CD4-positive, alpha-beta T cell treated with Interleukin-12 subunit alpha and Interleukin-12 subunit beta, for 1 hour (primary cell): ENCODE measurements around the gene SLC24A3.

Experiments used
- DNase-seq: peaks from one replicate; pipeline ENCODE4 v3.0.0-alpha.2; 2020

The SLC24A3 gene

DNA sequence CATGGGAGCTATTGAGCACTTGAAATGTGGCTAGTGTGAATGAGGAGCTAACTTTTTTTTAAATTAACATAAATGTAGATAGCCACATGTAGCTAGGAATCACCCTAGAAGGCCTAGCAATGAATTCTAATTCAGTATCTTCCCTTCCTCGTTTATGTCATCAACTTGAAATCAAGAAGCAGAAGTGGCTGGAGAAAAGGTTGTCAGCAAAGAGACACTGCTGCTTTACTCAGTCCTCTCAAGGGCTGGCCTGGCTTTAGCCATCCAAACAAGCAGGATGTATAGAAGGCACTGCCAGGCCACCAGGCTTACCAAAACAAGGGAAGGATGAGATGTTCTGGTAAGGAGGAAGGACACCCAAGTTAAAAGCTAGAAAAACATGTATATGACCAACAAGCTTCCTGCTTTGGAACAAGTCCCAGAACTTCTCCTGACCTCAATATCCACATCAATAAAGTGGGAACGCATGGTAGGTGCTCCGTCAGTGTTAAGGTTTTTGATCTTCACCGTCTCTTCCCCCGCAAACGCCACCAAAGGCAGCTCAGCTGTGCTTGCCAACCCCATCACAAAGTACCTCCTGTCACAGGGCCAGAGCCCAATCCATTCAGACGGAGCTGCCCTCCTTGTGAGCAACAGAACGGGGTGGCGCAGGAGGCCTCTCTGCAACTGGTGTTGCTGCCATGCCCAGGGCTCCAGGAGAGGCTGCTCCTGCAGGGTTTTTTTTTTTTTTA lies 309.8 kb downstream of the SLC24A3 start:
- DNase-seq: no peak

DNA sequence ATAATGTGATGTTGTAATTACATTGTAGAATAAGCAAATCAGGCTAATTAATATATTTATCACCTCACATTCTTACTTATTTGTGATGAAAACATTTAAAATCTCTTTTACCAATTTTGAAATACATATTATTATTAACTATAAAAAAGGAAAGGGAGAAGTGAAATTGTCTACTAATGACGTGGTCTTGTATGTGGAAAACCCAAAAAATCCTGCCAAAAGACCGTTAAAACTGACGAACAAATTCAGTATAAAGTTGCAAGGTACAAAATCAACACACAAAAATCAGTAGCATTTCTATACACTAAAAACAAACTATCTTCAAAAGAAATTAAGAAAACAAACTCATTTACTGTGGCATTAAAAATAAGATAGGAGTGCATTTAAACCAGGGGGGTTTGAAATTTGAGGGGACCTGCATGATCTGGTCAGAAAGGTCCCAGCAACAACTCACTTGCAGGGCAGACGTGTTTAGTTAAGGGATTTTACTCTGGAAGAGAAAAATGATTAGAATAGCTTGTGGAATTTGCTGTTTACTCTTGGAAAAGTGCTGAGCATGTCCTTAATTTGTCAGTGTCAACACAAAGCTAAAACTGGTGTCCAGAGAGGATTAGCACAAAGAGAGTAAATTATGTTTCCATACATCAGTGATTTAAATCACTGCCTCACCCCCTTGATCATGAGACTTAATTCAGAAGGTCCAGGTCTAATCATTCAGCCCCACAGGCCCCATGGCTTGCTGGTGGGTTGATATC lies 310.6 kb downstream of the SLC24A3 start:
- DNase-seq: no peak

DNA sequence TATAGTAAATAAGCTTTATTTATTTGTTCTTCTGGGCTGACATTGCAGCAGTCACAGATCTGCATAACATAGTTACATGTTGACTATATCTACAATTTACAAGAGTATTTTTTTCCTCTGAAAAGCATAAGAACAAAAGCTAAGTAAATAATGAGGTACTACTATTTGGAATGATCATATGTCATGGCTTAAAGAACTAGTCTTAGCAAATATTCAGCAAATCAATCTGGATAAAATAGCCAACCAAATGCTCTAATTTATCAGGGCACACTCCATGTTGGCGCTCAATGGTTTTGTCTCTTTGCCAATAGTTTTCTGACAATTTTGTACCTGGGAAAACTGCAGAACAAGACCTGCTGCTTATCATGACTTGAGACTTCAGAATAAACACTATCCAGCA lies 312.2 kb downstream of the SLC24A3 start:
- DNase-seq: no peak

GRCh38 chr20:19527509-19527908 lies 315.1 kb downstream of the SLC24A3 start:
- no peak for DNase-seq

DNA sequence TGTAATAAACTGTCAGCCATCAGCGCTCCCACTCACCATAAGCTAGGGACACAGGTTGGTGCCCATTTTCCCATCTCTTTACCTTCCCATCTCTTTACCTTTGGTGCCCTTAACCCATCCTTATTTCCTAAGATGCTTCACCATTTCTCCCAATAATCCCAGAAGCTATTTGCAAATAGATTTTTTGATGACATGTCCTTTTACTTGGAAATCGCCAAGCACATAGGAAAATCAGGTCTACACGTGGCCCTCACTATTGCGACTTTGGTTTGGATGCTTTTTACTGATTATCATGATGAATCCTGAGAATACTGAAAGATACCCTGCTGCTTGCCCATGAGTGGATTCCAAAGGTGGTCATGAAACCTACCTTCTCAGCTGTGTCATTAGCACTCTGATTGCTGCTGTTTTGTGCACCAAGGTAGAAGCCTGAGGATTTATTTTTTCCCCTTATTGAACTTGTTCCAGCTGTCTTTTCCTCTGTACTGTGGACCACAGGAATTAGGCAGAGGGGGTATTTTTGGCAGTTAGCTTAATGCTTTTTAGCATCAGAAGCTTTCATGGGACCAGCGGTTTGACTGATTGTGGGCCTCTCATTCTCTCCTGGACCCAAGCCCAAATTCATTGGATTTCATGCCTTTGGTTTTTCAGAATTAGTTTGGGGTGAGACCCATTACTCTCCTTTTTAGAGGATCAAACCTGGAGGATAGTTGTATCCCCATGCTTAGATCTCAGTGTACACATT lies 316.0 kb downstream of the SLC24A3 start:
- DNase-seq: no peak

GRCh38 chr20:19530006-19530405 lies 317.6 kb downstream of the SLC24A3 start:
- no peak for DNase-seq

- DNase-seq: no peak
Observed at GRCh38 chr20:19531446-19531845, 319.0 kb downstream of the SLC24A3 start.

GRCh38 chr20:19538556-19538955 lies 326.1 kb downstream of the SLC24A3 start:
- no peak for DNase-seq

- no peak for DNase-seq
Observed at GRCh38 chr20:19539191-19539590, 326.7 kb downstream of the SLC24A3 start.

DNA sequence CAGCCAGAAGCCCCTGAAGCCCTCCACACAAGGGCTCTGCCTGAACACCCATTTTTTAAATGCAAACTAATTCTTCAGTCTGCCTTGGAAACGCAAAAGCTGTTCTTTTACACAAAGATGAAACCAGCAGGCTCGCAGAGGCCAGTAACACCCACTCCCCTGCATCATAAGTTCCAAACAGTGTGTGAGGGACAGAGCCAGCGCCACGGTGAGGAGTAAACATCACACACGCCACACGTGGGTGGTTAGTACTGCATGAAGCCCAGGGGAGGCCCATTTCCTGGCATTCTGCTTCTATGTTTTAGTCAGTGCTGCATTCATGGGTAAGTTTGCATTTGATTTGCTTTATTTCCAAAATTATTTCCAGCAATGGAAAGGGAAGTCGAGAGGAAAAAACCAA lies 327.9 kb downstream of the SLC24A3 start:
- DNase-seq: no peak

DNA sequence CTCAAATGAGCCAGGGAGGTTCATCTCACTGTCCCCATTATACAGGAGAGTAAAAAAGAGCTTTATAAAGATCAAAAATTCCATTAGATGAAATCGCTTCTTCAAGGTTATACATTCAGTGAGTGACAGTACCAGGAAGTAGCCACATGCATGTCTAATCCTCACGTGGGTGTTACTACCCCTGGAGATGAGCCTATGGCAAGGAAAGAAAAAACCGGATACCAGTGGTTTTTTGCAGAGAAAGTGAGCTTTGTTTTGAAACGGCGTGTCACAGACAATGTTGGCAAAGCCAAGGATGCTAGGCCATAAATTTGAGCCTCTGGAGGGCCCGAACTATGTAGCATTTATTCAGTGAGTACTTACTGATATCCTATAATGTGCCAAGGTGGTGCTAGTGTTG lies 330.7 kb downstream of the SLC24A3 start:
- DNase-seq: no peak

DNA sequence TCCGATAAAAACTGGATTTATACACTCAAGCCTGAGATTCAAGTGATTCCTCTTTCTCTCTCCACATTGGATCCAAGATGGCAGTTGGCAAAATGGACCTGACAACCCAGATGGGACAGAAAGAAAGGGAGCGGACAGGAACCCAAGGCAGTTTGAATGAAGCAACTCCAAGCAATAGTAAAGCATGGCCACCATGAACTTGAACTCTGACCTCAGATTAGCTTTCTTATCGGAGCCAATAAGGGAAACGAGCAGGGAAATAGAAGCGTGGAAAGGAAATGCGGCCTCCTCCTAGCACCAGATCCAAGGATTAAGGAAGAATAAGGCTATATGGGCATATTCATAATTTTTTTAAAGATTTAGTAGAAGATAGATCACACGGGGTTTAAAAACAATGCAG lies 332.2 kb downstream of the SLC24A3 start:
- DNase-seq: no peak

DNA sequence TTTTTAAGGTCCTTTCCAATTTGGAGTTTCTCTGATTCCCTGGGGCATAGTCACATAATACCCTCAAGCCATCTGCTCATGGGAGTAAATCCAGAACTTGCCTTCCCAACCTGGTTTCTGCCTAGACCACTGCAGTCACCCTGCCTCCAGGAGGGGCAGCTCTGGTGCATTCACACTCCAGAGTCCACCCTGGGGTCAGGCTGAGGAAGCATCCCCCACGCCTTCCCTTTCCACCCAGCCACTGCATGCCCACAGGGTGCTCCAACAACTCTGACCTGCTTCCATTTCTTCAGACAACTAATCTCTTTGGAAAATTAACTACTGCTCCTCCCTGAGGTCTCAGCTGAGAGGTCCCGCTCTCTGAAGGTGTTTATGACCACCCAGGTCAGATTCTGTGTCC lies 334.2 kb downstream of the SLC24A3 start:
- DNase-seq: no peak

DNA sequence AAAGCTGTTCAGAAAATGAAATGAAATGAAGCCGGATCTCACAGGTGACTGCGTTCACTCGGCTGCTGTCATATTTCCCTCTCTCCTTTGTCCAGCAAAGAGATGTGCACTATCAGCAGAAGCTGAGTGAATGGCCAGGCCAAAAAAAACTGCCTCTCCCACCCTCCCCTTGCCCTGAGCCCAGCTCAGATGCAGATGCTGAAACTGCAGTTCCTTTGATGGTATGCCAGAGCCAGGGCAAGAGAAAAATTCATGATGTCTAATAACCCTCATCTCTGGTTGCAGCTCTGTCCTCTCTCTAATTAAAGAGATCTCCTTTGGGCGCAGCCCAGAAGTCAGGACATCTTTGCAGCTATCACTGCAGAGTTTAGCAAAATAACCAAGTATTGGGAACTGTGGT lies 335.1 kb downstream of the SLC24A3 start:
- DNase-seq: no peak

- DNase-seq: no peak
Observed at GRCh38 chr20:19549896-19550295, 337.5 kb downstream of the SLC24A3 start.

DNA sequence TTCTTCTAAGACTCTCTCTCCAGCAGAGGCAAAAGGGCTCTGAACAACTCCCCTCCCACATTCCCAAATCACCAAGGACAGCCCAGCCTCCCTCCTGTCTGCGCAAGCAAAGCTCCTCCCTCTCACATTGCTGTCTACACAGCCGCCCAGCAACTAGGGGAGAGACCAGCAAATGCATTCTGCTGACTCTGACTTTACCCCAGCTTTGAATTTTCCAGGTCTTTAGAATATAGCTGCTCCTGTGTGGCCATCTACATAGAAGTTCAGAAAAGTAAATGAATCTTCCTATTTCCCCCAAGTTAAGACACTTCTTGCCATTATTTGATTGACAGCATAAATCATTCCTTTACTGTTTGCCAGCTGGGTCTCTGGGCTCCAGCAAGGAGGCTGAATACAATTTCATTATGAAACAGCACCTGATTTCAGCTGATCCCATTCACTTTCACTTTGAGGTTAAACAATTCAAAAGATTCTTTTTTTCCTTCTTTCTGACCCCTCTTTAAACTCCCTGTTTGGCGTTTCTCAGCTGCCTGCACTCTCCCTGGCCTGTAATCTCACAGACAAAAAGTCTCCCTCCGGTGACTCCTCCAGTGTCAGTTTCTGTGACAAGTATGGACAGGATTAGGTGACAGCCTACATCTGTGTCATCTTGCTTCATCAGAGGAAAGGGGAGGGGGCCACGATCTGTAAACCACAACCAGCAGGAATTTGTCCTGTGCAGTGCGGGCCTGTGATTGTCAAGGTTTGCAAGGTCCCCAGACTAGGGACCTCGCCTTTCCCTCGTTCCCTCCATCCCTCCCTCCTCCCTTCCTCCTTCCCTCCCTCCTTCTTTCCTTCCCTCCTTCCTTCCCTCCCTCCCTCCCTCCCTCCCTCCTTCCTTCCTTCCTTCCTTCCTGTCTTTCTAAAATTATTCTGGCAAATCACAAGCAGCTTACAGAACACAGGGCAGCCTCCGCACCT lies 340.1 kb downstream of the SLC24A3 start:
- no peak for DNase-seq

- DNase-seq: no peak
Observed at GRCh38 chr20:19554666-19555065, 342.2 kb downstream of the SLC24A3 start.

- no peak for DNase-seq
Observed at GRCh38 chr20:19555726-19556125, 343.3 kb downstream of the SLC24A3 start.

- no peak for DNase-seq
Observed at GRCh38 chr20:19557291-19557690, 344.8 kb downstream of the SLC24A3 start.

DNA sequence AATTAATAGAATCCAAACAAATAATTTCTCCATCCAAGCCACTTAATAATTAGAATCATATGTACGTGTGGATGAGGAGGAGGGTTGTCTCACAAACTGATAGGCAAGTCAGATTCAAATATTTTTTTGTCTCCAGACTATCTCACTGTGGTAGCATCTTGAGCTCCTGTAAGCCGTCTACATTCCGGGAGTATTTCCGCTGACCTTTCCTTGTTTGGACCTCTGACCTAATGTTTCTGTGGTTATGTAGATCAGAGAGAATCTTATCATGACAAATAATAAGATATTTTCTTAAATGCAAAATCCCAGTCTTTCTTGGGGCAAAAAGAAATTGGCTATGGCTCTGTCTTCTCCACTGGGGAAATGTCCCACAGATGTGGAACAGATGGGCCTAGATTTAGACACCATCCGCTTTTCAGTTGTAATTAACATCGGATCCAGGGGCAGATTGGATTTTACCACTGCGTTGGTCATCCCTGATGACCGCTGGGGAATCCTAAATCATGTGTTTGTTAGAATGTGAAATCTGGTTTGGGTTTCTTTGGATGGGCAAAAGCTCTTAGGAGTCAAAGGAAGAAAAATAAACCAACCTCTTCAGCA lies 348.5 kb downstream of the SLC24A3 start:
- no peak for DNase-seq

DNA sequence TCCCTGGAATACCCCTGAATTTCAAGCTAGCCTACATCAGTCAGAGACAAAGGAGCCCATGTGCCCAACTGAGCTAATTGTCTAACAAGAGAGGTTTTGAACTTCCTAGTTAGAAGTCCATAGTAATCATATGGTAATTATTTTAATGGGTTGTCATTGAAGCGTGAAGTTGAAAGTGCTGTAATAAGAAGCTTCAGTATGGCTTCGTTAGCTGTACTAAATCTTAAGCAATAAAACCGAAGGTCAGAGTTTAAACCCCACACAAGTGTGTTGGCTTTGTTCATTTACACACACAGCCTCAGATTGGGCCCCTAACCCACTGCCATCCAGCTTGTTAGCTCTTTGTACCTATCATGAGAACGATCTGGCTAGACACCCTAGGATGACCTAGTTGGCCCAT lies 350.0 kb downstream of the SLC24A3 start:
- no peak for DNase-seq

DNA sequence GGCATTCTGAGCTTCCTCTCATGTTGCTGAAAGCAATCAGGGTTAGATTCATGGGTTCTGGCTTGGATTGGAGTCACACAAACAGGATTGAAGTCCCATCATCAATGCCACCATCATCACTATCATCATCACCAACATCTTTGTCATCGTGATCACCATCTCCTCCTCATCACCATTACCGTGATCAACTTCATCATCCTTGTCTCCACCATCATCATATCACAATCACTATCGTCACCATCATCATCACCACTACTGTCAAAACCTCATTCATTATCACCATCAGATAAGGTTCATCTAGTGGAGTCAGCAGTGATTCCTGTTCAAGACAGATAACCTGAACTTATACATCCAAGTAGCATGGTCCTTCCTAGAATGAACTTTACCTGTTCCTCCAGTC lies 351.8 kb downstream of the SLC24A3 start:
- DNase-seq: no peak
